ENCODE measurements around the gene WDR89.
"Not testable (repeated sequence)": the region's sequence is repeated elsewhere in the genome, so short reads cannot be mapped to it uniquely, and the experiment has no call there.

GRCh38 chr14:63621975-63622374 lies 19.7 kb downstream of the WDR89 start:
- not testable (repeated sequence) for TF ChIP-seq CTCF (IDR thresholded peaks at IDR 0.05; ENCODE audit: insufficient read depth, low read length); REST (IDR thresholded peaks at IDR 0.05; ENCODE audit: insufficient replicate concordance, low read depth); POLR2AphosphoS5 (IDR thresholded peaks at IDR 0.05; ENCODE audit: low read depth)
